DOHH2 (cell line): ENCODE data around the gene PARP8.

Experiments
- CTCF ChIP-seq: fragments of 200-600 bp; sonication (generic); IDR thresholded peaks from one replicate; pipeline ENCODE4 v1.5.1; 2014; ENCODE audit warnings: antibody characterized with exemption, mild to moderate bottlenecking, low read depth, low read length; ENCODE audit not compliant: poor library complexity, severe bottlenecking
- EZH2phosphoT487 ChIP-seq: fragments of 200-600 bp; sonication (generic); IDR thresholded peaks from 2 replicates; pipeline ENCODE4 v1.6.1; 2017; ENCODE audit warnings: borderline replicate concordance, mild to moderate bottlenecking, antibody characterized with exemption, low read length, moderate library complexity, mixed read lengths

GRCh38 chr5:50822761-50823160, 156.3 kb downstream of the PARP8 start:
- TF ChIP-seq CTCF (no peak), EZH2phosphoT487 (no peak)
